Caco-2 (cell line): Measurements from ENCODE around the gene PHEX. TPM values are rescaled to one million over a fixed set of nuclear protein-coding genes. Genes with fewer than 3 reads are reported as not detected.
A peak's percentile ranks its signal among the peaks of the same experiment; 100 is the strongest.

Experiments used
- BruUV-seq: library from RNA; stranded (reverse); fragments of 400-500 nt; replicated peaks from 2 replicates; lab custom pipeline; 2021; lab: Mats Ljungman, UMichigan
- CTCF ChIA-PET: fragments of 300-600 bp; sonication (Branson Sonifier 250); formaldehyde crosslinking; loops from one replicate; lab custom pipeline; 2022; ENCODE audit warnings: antibody characterized with exemption; lab: Charles Lee
- POLR2A ChIA-PET: fragments of 300-600 bp; sonication (Branson Sonifier 250); formaldehyde crosslinking; loops from one replicate; lab custom pipeline; 2022; ENCODE audit warnings: antibody characterized with exemption; lab: Charles Lee
- DNase-seq, 2 experiments: peaks; one replicate each; pipeline versions ENCODE4 v3.0.0 to v3.0.0-alpha.2; 2020 to 2022
- H3K27me3 ChIP-seq: replicated peaks from 2 replicates; pipeline ENCODE4 v1.6.0; 2011; ENCODE audit warnings: low read length; ENCODE audit not compliant: control insufficient read depth, insufficient read depth
- H3K36me3 ChIP-seq: 2 replicates; pipeline ENCODE4 v1.5.1; 2011; ENCODE audit warnings: low read length; ENCODE audit not compliant: control insufficient read depth, insufficient read depth
- H3K4me1 ChIP-seq: fragments of 250-450 bp; sonication (Bioruptor Pico); 2 replicates; pipeline ENCODE4 v1.5.1; 2020; ENCODE audit warnings: mild to moderate bottlenecking
- H3K4me3 ChIP-seq: 2 replicates; pipeline ENCODE4 v1.5.1; 2011; ENCODE audit warnings: low read depth, mild to moderate bottlenecking, control low read depth, low read length
- H3K9me3 ChIP-seq: fragments of 250-450 bp; sonication (Bioruptor Pico); 2 replicates; pipeline ENCODE4 v1.5.1; 2020; ENCODE audit warnings: mild to moderate bottlenecking, moderate library complexity
- H3K27ac Mint-ChIP-seq: one replicate; pipeline ENCODE4 v1.8.0; 2022; ENCODE audit warnings: mixed read lengths; ENCODE audit not compliant: unreplicated experiment
- H3K27me3 Mint-ChIP-seq: one replicate; pipeline ENCODE4 v1.8.0; 2022; ENCODE audit warnings: mixed read lengths; ENCODE audit not compliant: insufficient read depth, unreplicated experiment
- H3K36me3 Mint-ChIP-seq: one replicate; pipeline ENCODE4 v1.8.0; 2022; ENCODE audit warnings: mild to moderate bottlenecking, mixed read lengths; ENCODE audit not compliant: insufficient read depth, unreplicated experiment
- H3K4me1 Mint-ChIP-seq: one replicate; pipeline ENCODE4 v1.8.0; 2022; ENCODE audit warnings: low read depth, mixed read lengths; ENCODE audit not compliant: unreplicated experiment
- H3K4me3 Mint-ChIP-seq: one replicate; pipeline ENCODE4 v1.8.0; 2022; ENCODE audit warnings: mild to moderate bottlenecking, moderate library complexity, mixed read lengths; ENCODE audit not compliant: unreplicated experiment
- H3K9me3 Mint-ChIP-seq: one replicate; pipeline ENCODE4 v1.8.0; 2022; ENCODE audit warnings: mixed read lengths; ENCODE audit not compliant: unreplicated experiment
- intact Hi-C: fragments of 100-400 bp; cut with micrococcal nuclease; formaldehyde crosslinking; loops from one replicate; pipeline ENCODE4 v1.10.0; 2022; ENCODE audit not compliant: unreplicated experiment
- total RNA-seq: library from RNA; stranded (reverse); gene quantifications from 2 replicates; pipeline ENCODE4 v1.2.3, GENCODE V29; 2022
- TF ChIP-seq, protein P1 (sequence below), 2 experiments: fragments of 200-600 bp in 1 of 2; IDR thresholded peaks; 1 replicate in 1 of 2; 2 replicates in 1 of 2; pipeline versions ENCODE4 v1.5.1 to v1.8.0; 2011 to 2022; ENCODE audit warnings: antibody characterized with exemption in 1 of 2, control low read depth in 1 of 2, inconsistent platforms in 1 of 2, low read depth in 1 of 2, low read length in 1 of 2, mild to moderate bottlenecking in 1 of 2, moderate library complexity in 1 of 2; ENCODE audit not compliant: insufficient read depth in 1 of 2, severe bottlenecking in 1 of 2, unreplicated experiment in 1 of 2

Gene PHEX
- total RNA-seq, 1 experiment from 2014 or later, result 0.75 TPM

DNA sequence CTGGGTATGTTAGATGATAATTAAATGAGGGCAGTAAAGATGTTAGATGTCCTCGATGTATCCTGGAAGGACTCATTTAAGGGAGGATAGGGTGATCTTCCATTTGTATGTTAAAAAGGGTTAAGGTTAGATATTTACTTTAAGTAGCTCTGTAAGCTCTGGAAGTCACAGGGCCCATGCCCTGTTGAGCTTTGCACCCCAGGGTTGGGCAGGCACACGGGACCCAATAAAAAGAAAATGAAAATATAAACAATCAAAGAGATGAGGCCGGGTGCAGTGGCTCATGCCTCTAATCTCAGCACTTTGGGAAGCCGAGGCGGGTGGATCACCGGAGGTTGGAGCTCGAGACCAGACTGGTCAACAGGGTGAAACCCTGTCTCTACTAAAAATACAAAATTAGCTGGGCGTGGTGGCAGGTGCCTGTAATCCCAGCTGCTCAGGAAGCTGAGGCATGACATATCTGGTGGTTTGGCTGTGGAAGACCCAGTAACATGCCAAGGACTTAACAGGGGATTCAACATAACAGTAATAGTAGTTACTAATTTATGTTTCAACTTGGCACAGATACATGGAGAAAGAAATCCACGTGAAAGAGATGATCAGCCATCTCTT is 16.9 kb upstream of the PHEX start:
- Histone ChIP-seq H3K36me3 (no peaks in the 10 kb centered on the region), H3K4me1 (no peaks in the 10 kb centered on the region), H3K9me3 (no peaks in the 10 kb centered on the region), H3K27me3 (no peaks in the 10 kb centered on the region), H3K4me3 (no peak overlapping the region)
- Mint-ChIP-seq H3K27me3 (no peaks in the 10 kb centered on the region), H3K4me3 (no peak overlapping the region), H3K27ac (no peak overlapping the region), H3K36me3 (peaks cover 6% of the 10 kb centered on the region), H3K9me3 (no peaks in the 10 kb centered on the region), H3K4me1 (no peaks in the 10 kb centered on the region)
- BruUV-seq, result no TSS peak
- TF ChIP-seq, protein P1, sequence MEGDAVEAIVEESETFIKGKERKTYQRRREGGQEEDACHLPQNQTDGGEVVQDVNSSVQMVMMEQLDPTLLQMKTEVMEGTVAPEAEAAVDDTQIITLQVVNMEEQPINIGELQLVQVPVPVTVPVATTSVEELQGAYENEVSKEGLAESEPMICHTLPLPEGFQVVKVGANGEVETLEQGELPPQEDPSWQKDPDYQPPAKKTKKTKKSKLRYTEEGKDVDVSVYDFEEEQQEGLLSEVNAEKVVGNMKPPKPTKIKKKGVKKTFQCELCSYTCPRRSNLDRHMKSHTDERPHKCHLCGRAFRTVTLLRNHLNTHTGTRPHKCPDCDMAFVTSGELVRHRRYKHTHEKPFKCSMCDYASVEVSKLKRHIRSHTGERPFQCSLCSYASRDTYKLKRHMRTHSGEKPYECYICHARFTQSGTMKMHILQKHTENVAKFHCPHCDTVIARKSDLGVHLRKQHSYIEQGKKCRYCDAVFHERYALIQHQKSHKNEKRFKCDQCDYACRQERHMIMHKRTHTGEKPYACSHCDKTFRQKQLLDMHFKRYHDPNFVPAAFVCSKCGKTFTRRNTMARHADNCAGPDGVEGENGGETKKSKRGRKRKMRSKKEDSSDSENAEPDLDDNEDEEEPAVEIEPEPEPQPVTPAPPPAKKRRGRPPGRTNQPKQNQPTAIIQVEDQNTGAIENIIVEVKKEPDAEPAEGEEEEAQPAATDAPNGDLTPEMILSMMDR (IDR thresholded peaks at IDR 0.05; ENCODE audit: insufficient read depth in 1 of 2, low read depth in 1 of 2, low read length in 1 of 2, severe bottlenecking in 1 of 2, unreplicated experiment in 1 of 2), result no peak
- ChIA-PET POLR2A (no interaction called here), CTCF (interaction anchor here (0.6 kb wide), 1 partner anchor 30 kb away, joined by 3 read pairs; no protein-coding TSS in a partner anchor)
- intact Hi-C loops, result no loop called here
- DNase-seq, result no peak

GRCh38 chrX:22021751-22022324 is 10.3 kb upstream of the PHEX start:
- no peaks in the 10 kb centered on the region for H3K27me3 ChIP-seq
- H3K9me3 Mint-ChIP-seq, result no peaks in the 10 kb centered on the region
- no peak overlapping the region for H3K27ac Mint-ChIP-seq
- no peaks in the 10 kb centered on the region for H3K27me3 Mint-ChIP-seq
- H3K9me3 ChIP-seq, result no peaks in the 10 kb centered on the region
- H3K4me1 Mint-ChIP-seq, result peaks cover 13% of the 10 kb centered on the region
- H3K36me3 ChIP-seq, result no peaks in the 10 kb centered on the region
- H3K36me3 Mint-ChIP-seq, result peaks cover 6% of the 10 kb centered on the region
- H3K4me3 ChIP-seq, result no peak overlapping the region
- ChIA-PET POLR2A (no interaction called here), CTCF (no interaction called here)
- BruUV-seq, result no TSS peak
- no peak for DNase-seq
- peaks cover 15% of the 10 kb centered on the region for H3K4me1 ChIP-seq
- H3K4me3 Mint-ChIP-seq, result no peak overlapping the region
- intact Hi-C loops, result no loop called here
- TF ChIP-seq, protein P1 (IDR thresholded peaks at IDR 0.05; ENCODE audit: insufficient read depth in 1 of 2, low read depth in 1 of 2, low read length in 1 of 2, severe bottlenecking in 1 of 2, unreplicated experiment in 1 of 2), result no peak

GRCh38 chrX:22024577-22024976 is 7.5 kb upstream of the PHEX start:
- no peaks in the 10 kb centered on the region for H3K9me3 Mint-ChIP-seq
- H3K4me3 Mint-ChIP-seq, result no peak overlapping the region
- POLR2A ChIA-PET, result no interaction called here
- TF ChIP-seq, protein P1 (IDR thresholded peaks at IDR 0.05; ENCODE audit: insufficient read depth in 1 of 2, low read depth in 1 of 2, low read length in 1 of 2, severe bottlenecking in 1 of 2, unreplicated experiment in 1 of 2), result no peak
- H3K4me1 Mint-ChIP-seq, result peaks cover 15% of the 10 kb centered on the region
- H3K36me3 ChIP-seq, result no peaks in the 10 kb centered on the region
- CTCF ChIA-PET, result no interaction called here
- DNase-seq, result no peak
- no peaks in the 10 kb centered on the region for H3K9me3 ChIP-seq
- peak overlapping the region; percentile 29 for H3K27ac Mint-ChIP-seq
- no peaks in the 10 kb centered on the region for H3K27me3 Mint-ChIP-seq
- BruUV-seq, result no TSS peak
- no peak overlapping the region for H3K4me3 ChIP-seq
- intact Hi-C loops, result no loop called here
- peaks cover 15% of the 10 kb centered on the region for H3K4me1 ChIP-seq
- peaks cover 6% of the 10 kb centered on the region for H3K36me3 Mint-ChIP-seq
- no peaks in the 10 kb centered on the region for H3K27me3 ChIP-seq
